ENCODE measurements around the gene BEND7.

DNA sequence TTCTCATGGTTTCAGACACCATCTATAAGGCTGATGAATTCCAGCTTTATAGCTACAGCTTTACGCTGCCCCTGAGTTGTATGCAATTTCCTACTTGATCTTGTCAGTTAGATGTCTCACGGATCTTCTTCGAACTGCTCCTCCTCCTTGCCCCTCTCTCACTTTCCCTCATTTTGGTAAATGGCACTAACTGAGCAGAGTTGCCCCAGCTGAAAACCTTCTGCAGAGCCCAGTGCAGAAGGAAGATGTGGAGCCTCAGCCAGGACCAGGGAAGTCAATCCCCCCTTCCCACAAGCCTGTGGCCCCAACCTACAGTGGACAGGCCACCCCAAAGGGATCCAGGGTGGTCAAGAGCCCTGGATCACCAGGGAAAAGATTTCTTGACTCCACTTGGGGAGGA lies 131.8 kb downstream of the BEND7 start:
- TF ChIP-seq, protein P1, sequence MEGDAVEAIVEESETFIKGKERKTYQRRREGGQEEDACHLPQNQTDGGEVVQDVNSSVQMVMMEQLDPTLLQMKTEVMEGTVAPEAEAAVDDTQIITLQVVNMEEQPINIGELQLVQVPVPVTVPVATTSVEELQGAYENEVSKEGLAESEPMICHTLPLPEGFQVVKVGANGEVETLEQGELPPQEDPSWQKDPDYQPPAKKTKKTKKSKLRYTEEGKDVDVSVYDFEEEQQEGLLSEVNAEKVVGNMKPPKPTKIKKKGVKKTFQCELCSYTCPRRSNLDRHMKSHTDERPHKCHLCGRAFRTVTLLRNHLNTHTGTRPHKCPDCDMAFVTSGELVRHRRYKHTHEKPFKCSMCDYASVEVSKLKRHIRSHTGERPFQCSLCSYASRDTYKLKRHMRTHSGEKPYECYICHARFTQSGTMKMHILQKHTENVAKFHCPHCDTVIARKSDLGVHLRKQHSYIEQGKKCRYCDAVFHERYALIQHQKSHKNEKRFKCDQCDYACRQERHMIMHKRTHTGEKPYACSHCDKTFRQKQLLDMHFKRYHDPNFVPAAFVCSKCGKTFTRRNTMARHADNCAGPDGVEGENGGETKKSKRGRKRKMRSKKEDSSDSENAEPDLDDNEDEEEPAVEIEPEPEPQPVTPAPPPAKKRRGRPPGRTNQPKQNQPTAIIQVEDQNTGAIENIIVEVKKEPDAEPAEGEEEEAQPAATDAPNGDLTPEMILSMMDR (IDR thresholded peaks at IDR 0.05): no peak
- TF ChIP-seq POLR2A (IDR thresholded peaks at IDR 0.05): no peak
- TF ChIP-seq POLR2AphosphoS5 (IDR thresholded peaks at IDR 0.05): no peak
